KG1 (cell line): ENCODE measurements around the gene FIBP.
A peak's percentile ranks its signal among the peaks of the same experiment; 100 is the strongest.
"Not testable (repeated sequence)": the region's sequence is repeated elsewhere in the genome, so short reads cannot be mapped to it uniquely, and the experiment has no call there.

Experiments used
- DNase-seq: peaks from one replicate; lab custom pipeline; 2025; lab: John Stamatoyannopoulos, UW

FIBP gene

GRCh38 chr11:65859095-65859811, 29.0 kb downstream of the FIBP start:
- peak; percentile 100 for DNase-seq

- DNase-seq: peak; percentile 92
Measured at GRCh38 chr11:65858681-65859087, 29.6 kb downstream of the FIBP start.

- peak; percentile 99 for DNase-seq
Measured at GRCh38 chr11:65857853-65858680, 30.2 kb downstream of the FIBP start, which contains the start of gene CFL1. Gene CFL1 (minus strand): TSS chr11:65858180. CDS start chr11:65858099, 81 bp downstream.

- no peak for DNase-seq
Measured at GRCh38 chr11:65857500-65857852, 30.8 kb downstream of the FIBP start.

- peak; percentile 74 for DNase-seq
Measured at GRCh38 chr11:65856689-65857499, 31.4 kb downstream of the FIBP start.

GRCh38 chr11:65855927-65856363, 32.3 kb downstream of the FIBP start:
- no peak for DNase-seq

- DNase-seq: no peak
Measured at GRCh38 chr11:65854852-65855837, 33.1 kb downstream of the FIBP start.

- no peak for DNase-seq
Measured at GRCh38 chr11:65854161-65854592, 34.1 kb downstream of the FIBP start.

- DNase-seq: no peak
Measured at GRCh38 chr11:65853246-65853979, 34.9 kb downstream of the FIBP start.

- DNase-seq: no peak
Measured at GRCh38 chr11:65852508-65853245, 35.6 kb downstream of the FIBP start.

- no peak for DNase-seq
Measured at GRCh38 chr11:65851811-65852507, 36.3 kb downstream of the FIBP start.

- no peak for DNase-seq
Measured at GRCh38 chr11:65851083-65851579, 37.1 kb downstream of the FIBP start.

- no peak for DNase-seq
Measured at GRCh38 chr11:65850217-65851082, 37.8 kb downstream of the FIBP start.

GRCh38 chr11:65849771-65850216, 38.5 kb downstream of the FIBP start:
- no peak for DNase-seq

GRCh38 chr11:65849366-65849765, 38.9 kb downstream of the FIBP start:
- DNase-seq: no peak

GRCh38 chr11:65848693-65849092, 39.6 kb downstream of the FIBP start:
- not testable (repeated sequence) for DNase-seq

- no peak for DNase-seq
Measured at GRCh38 chr11:65847746-65848145, 40.5 kb downstream of the FIBP start.
